Nephron progenitor cell (in vitro differentiated cells): ENCODE data around the gene PDE8B.

Experiments
- DNase-seq: peaks from one replicate; pipeline ENCODE4 v3.0.0; 2021
- H3K27ac Mint-ChIP-seq: 2 replicates; pipeline ENCODE4 v1.8.0; 2021; ENCODE audit warnings: mild to moderate bottlenecking, moderate library complexity, mixed read lengths
- H3K27me3 Mint-ChIP-seq: 2 replicates; pipeline ENCODE4 v1.8.0; 2021; ENCODE audit warnings: mild to moderate bottlenecking, low read depth, mixed read lengths; ENCODE audit not compliant: poor library complexity
- H3K36me3 Mint-ChIP-seq: 2 replicates; pipeline ENCODE4 v1.8.0; 2021; ENCODE audit warnings: low read depth, mixed read lengths
- H3K4me1 Mint-ChIP-seq: 2 replicates; pipeline ENCODE4 v1.8.0; 2021; ENCODE audit warnings: mixed read lengths
- H3K4me3 Mint-ChIP-seq: 2 replicates; pipeline ENCODE4 v1.8.0; 2021; ENCODE audit warnings: mild to moderate bottlenecking, moderate library complexity, mixed read lengths
- H3K9me3 Mint-ChIP-seq: 2 replicates; pipeline ENCODE4 v1.8.0; 2021; ENCODE audit warnings: mild to moderate bottlenecking, moderate library complexity, mixed read lengths
- TF ChIP-seq, protein P1 (sequence below): fragments of 200-600 bp; sonication (generic); IDR thresholded peaks from 2 replicates; pipeline ENCODE4 v1.5.0; 2021; ENCODE audit warnings: antibody characterized with exemption

Gene PDE8B

GRCh38 chr5:77175231-77175630, 35.2 kb upstream of the PDE8B start:
- no peak for DNase-seq
- Mint-ChIP-seq H3K4me3 (no peak overlapping the region), H3K9me3 (no peaks in the 10 kb centered on the region)

DNA sequence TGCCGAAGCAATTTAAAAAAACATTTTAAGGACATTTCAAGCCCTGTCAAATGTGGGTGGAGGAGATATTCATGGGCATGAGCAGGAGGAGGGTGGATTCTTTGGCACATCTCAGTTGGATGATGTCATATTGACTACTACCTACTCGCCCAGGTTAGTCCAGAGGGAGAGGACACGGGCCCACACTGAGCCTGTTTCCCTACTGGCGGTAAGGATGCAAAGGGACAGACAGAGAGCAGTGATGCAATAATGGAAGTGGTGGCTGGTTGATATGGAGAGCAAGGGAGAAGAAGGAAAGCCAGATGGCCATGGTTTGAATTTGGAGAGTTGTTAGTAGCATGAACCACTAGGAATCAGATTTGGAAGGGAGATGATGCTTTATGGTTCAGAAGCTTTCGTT, 34.1 kb upstream of the PDE8B start:
- no peaks in the 10 kb centered on the region for H3K9me3 Mint-ChIP-seq
- H3K27me3 Mint-ChIP-seq, result peaks cover 34% of the 10 kb centered on the region
- H3K27ac Mint-ChIP-seq, result no peak overlapping the region
- peaks cover 5% of the 10 kb centered on the region for H3K4me1 Mint-ChIP-seq
- no peaks in the 10 kb centered on the region for H3K36me3 Mint-ChIP-seq
- no peak overlapping the region for H3K4me3 Mint-ChIP-seq
- DNase-seq, result no peak
- TF ChIP-seq, protein P1, sequence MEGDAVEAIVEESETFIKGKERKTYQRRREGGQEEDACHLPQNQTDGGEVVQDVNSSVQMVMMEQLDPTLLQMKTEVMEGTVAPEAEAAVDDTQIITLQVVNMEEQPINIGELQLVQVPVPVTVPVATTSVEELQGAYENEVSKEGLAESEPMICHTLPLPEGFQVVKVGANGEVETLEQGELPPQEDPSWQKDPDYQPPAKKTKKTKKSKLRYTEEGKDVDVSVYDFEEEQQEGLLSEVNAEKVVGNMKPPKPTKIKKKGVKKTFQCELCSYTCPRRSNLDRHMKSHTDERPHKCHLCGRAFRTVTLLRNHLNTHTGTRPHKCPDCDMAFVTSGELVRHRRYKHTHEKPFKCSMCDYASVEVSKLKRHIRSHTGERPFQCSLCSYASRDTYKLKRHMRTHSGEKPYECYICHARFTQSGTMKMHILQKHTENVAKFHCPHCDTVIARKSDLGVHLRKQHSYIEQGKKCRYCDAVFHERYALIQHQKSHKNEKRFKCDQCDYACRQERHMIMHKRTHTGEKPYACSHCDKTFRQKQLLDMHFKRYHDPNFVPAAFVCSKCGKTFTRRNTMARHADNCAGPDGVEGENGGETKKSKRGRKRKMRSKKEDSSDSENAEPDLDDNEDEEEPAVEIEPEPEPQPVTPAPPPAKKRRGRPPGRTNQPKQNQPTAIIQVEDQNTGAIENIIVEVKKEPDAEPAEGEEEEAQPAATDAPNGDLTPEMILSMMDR, result no peak

More at GRCh38 chr5:77175231-77175630, 35.2 kb upstream of the PDE8B start:
- no peaks in the 10 kb centered on the region for H3K36me3 Mint-ChIP-seq
- H3K4me1 Mint-ChIP-seq, result no peaks in the 10 kb centered on the region
- H3K27me3 Mint-ChIP-seq, result peaks cover 27% of the 10 kb centered on the region
- H3K27ac Mint-ChIP-seq, result no peak overlapping the region
- TF ChIP-seq, protein P1, result no peak

DNA sequence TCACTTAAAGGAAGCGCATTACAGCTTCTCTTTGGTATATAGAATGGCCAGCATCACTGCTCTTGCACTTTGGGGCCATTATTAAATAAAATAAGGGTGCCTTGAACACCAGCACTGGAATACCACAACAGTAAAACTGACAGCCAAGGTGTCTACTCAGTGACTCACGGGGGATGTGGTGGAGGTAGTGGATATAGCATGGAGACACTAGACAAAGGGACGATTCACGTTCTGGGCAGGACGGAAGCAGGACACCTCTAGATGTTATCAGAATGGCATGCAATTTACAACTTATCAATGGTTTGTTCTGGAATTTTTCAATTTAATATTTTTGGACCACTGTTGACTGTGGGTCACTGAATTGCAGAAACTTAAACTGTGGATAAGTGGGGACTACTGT, 32.9 kb upstream of the PDE8B start:
- DNase-seq, result no peak
- peaks cover 43% of the 10 kb centered on the region for H3K27me3 Mint-ChIP-seq
- no peaks in the 10 kb centered on the region for H3K9me3 Mint-ChIP-seq
- H3K27ac Mint-ChIP-seq, result no peak overlapping the region
- H3K4me1 Mint-ChIP-seq, result peaks cover 14% of the 10 kb centered on the region
- no peak overlapping the region for H3K4me3 Mint-ChIP-seq
- no peaks in the 10 kb centered on the region for H3K36me3 Mint-ChIP-seq
- TF ChIP-seq, protein P1, result no peak

GRCh38 chr5:77180167-77181081, 30.1 kb upstream of the PDE8B start:
- TF ChIP-seq, protein P1, result no peak
- Mint-ChIP-seq H3K27ac (no peak overlapping the region), H3K4me3 (peak overlapping the region; percentile 75), H3K27me3 (peaks cover 48% of the 10 kb centered on the region), H3K36me3 (no peaks in the 10 kb centered on the region), H3K9me3 (no peaks in the 10 kb centered on the region), H3K4me1 (peaks cover 14% of the 10 kb centered on the region)
- peak; percentile 53 for DNase-seq

GRCh38 chr5:77181173-77181572, 29.3 kb upstream of the PDE8B start:
- H3K27ac Mint-ChIP-seq, result no peak overlapping the region
- peaks cover 54% of the 10 kb centered on the region for H3K27me3 Mint-ChIP-seq
- peak overlapping the region; percentile 75 for H3K4me3 Mint-ChIP-seq
- TF ChIP-seq, protein P1, result no peak
- no peaks in the 10 kb centered on the region for H3K36me3 Mint-ChIP-seq
- no peaks in the 10 kb centered on the region for H3K9me3 Mint-ChIP-seq
- peaks cover 14% of the 10 kb centered on the region for H3K4me1 Mint-ChIP-seq
- peak; percentile 21 for DNase-seq
